Neural cell (in vitro differentiated cells): ENCODE results near the gene TMEM52B. TPM values are rescaled to one million over a fixed set of nuclear protein-coding genes. Genes with fewer than 3 reads are reported as not detected.
"Not testable (repeated sequence)": the region's sequence is repeated elsewhere in the genome, so short reads cannot be mapped to it uniquely, and the experiment has no call there.

Experiments
- H2AFZ ChIP-seq: fragments of 200-600, 300-800 bp; sonication (generic), shearing (Covaris generic); 2 replicates; pipeline ENCODE4 v1.6.0; 2014; ENCODE audit warnings: low read depth, mild to moderate bottlenecking, antibody characterized with exemption, low read length, moderate library complexity
- H3F3A ChIP-seq: fragments of 200-600 bp; shearing (Covaris generic); 2 replicates; pipeline ENCODE4 v1.6.1; 2016; ENCODE audit warnings: mild to moderate bottlenecking, moderate library complexity, mixed read lengths, antibody characterized with exemption, low read length; ENCODE audit not compliant: insufficient read depth, poor library complexity, severe bottlenecking
- H3K27ac ChIP-seq: fragments of 200-600, 300-800 bp; sonication (generic), shearing (Covaris generic); 2 replicates; pipeline ENCODE4 v1.5.1; 2014; ENCODE audit warnings: mild to moderate bottlenecking, low read length, moderate library complexity
- H3K27me3 ChIP-seq: fragments of 300-800, 200-600 bp; sonication (generic), shearing (Covaris generic); 2 replicates; pipeline ENCODE4 v1.6.0; 2014; ENCODE audit warnings: mild to moderate bottlenecking, low read depth, low read length, moderate library complexity; ENCODE audit not compliant: insufficient read depth
- H3K36me3 ChIP-seq: fragments of 300-800, 200-600 bp; sonication (generic), shearing (Covaris generic); 2 replicates; pipeline ENCODE4 v1.5.1; 2014; ENCODE audit warnings: mild to moderate bottlenecking, antibody characterized with exemption, low read length, moderate library complexity; ENCODE audit not compliant: insufficient read depth
- H3K4me2 ChIP-seq: fragments of 300-800, 200-600 bp; sonication (generic), shearing (Covaris generic); 2 replicates; pipeline ENCODE4 v1.6.0; 2014; ENCODE audit warnings: mild to moderate bottlenecking, low read length
- H3K4me3 ChIP-seq: fragments of 300-800, 200-600 bp; sonication (generic), shearing (Covaris generic); 2 replicates; pipeline ENCODE4 v1.5.1; 2014; ENCODE audit warnings: mild to moderate bottlenecking, low read length, moderate library complexity
- H3K79me2 ChIP-seq: fragments of 200-600 bp; shearing (Covaris generic); replicated peaks from 2 replicates; pipeline ENCODE4 v1.6.0; 2014; ENCODE audit warnings: mild to moderate bottlenecking, low read length, moderate library complexity; ENCODE audit not compliant: insufficient read depth
- H3K9ac ChIP-seq: fragments of 300-800, 200-600 bp; sonication (generic), shearing (Covaris generic); 2 replicates; pipeline ENCODE4 v1.6.1; 2016; ENCODE audit warnings: mild to moderate bottlenecking, low read length, mixed read lengths
- H3K9me2 ChIP-seq: fragments of 200-600 bp; shearing (Covaris generic); 2 replicates; pipeline ENCODE4 v1.6.1; 2016; ENCODE audit warnings: mild to moderate bottlenecking, low read length, mixed read lengths; ENCODE audit not compliant: insufficient read depth
- H3K9me3 ChIP-seq: fragments of 200-600, 300-800 bp; sonication (generic), shearing (Covaris generic); 2 replicates; pipeline ENCODE4 v1.6.1; 2016; ENCODE audit warnings: mild to moderate bottlenecking, mixed run types, low read length, moderate library complexity, mixed read lengths
- H4K20me1 ChIP-seq: fragments of 200-600 bp; shearing (Covaris generic); 2 replicates; pipeline ENCODE4 v1.6.1; 2016; ENCODE audit warnings: mild to moderate bottlenecking, mixed run types; ENCODE audit not compliant: insufficient read depth
- EP300 ChIP-seq: fragments of 450-650 bp; conservative IDR thresholded peaks from 2 replicates; pipeline ENCODE4 v1.6.1; 2014; ENCODE audit warnings: antibody characterized with exemption, mild to moderate bottlenecking, moderate library complexity; ENCODE audit not compliant: poor library complexity, severe bottlenecking
- EZH2 ChIP-seq: fragments of 200-600, 300-800 bp; shearing (Covaris generic), sonication (generic); IDR thresholded peaks from 2 replicates; pipeline ENCODE4 v1.6.1; 2014; ENCODE audit warnings: antibody characterized with exemption, low read length, borderline replicate concordance, mild to moderate bottlenecking; ENCODE audit not compliant: insufficient read depth, poor library complexity, severe bottlenecking
- MXI1 ChIP-seq: fragments of 450-650 bp; conservative IDR thresholded peaks from 2 replicates; pipeline ENCODE4 v1.6.1; 2014; ENCODE audit warnings: antibody characterized with exemption, mild to moderate bottlenecking; ENCODE audit not compliant: poor library complexity, severe bottlenecking
- POLR2AphosphoS5 ChIP-seq: IDR thresholded peaks from 2 replicates; pipeline ENCODE4 v1.6.1; 2012
- RAD21 ChIP-seq: fragments of 450-650 bp; conservative IDR thresholded peaks from 2 replicates; pipeline ENCODE4 v1.6.1; 2014; ENCODE audit warnings: antibody characterized with exemption, mild to moderate bottlenecking, moderate library complexity
- SMC3 ChIP-seq: fragments of 450-650 bp; conservative IDR thresholded peaks from 2 replicates; pipeline ENCODE4 v1.6.1; 2014; ENCODE audit warnings: antibody characterized with exemption, mild to moderate bottlenecking, moderate library complexity; ENCODE audit not compliant: poor library complexity
- TAF1 ChIP-seq: IDR thresholded peaks from 2 replicates; pipeline ENCODE4 v1.6.1; 2012; ENCODE audit warnings: low read depth
- polyA plus RNA-seq: library from polyadenylated mRNA; depleted of rRNA; stranded (reverse); fragments of >200 nt; gene quantifications from 2 replicates; pipeline ENCODE4 v1.2.3, GENCODE V29; 2014
- TF ChIP-seq, protein P1 (sequence below): IDR thresholded peaks from 2 replicates; pipeline ENCODE4 v1.6.1; 2012; ENCODE audit warnings: borderline replicate concordance
- TF ChIP-seq, protein P2 (sequence below): fragments of 450-650 bp; IDR thresholded peaks from 2 replicates; pipeline ENCODE4 v1.5.1; 2014; ENCODE audit warnings: antibody characterized with exemption, mild to moderate bottlenecking, moderate library complexity; ENCODE audit not compliant: poor library complexity, severe bottlenecking

Gene TMEM52B
- polyA plus RNA-seq, 1 donor from 2014 or later, result not detected

DNA sequence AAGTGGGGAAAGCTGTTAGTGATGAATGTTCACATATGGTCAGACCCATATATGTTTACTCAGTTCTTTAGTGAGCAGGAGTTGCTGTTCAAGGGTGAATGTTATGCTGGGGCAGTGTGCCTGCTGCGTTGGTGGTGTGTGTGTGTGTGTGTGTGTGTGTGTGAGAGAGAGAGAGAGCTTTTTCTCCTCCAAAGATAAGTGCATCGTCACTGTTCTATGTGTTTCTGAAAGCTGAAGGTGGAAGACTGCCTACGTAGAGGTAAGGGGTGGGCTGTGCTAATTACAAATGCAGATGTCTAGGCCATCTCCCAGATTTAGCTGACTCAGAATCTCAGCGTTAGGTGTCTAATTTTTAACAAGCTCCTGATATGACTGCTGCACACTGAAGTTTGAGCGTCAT, 44.4 kb downstream of the TMEM52B start:
- peaks cover 8% of the 10 kb centered on the region for H3K36me3 ChIP-seq
- no peak overlapping the region for H3K9ac ChIP-seq
- H3K9me2 ChIP-seq, result no peaks in the 10 kb centered on the region
- no peak overlapping the region for H3K4me2 ChIP-seq
- H4K20me1 ChIP-seq, result peaks cover 3% of the 10 kb centered on the region
- no peaks in the 10 kb centered on the region for H3K79me2 ChIP-seq
- H3K27ac ChIP-seq, result no peak overlapping the region
- H3K4me3 ChIP-seq, result no peak overlapping the region
- no peaks in the 10 kb centered on the region for H3F3A ChIP-seq
- H2AFZ ChIP-seq, result no peak overlapping the region
- H3K27me3 ChIP-seq, result no peaks in the 10 kb centered on the region
- TF ChIP-seq EP300 (no peak), SMC3 (no peak), POLR2AphosphoS5 (no peak), TAF1 (no peak), EZH2 (no peak), RAD21 (no peak), MXI1 (no peak)
- TF ChIP-seq, protein P1, sequence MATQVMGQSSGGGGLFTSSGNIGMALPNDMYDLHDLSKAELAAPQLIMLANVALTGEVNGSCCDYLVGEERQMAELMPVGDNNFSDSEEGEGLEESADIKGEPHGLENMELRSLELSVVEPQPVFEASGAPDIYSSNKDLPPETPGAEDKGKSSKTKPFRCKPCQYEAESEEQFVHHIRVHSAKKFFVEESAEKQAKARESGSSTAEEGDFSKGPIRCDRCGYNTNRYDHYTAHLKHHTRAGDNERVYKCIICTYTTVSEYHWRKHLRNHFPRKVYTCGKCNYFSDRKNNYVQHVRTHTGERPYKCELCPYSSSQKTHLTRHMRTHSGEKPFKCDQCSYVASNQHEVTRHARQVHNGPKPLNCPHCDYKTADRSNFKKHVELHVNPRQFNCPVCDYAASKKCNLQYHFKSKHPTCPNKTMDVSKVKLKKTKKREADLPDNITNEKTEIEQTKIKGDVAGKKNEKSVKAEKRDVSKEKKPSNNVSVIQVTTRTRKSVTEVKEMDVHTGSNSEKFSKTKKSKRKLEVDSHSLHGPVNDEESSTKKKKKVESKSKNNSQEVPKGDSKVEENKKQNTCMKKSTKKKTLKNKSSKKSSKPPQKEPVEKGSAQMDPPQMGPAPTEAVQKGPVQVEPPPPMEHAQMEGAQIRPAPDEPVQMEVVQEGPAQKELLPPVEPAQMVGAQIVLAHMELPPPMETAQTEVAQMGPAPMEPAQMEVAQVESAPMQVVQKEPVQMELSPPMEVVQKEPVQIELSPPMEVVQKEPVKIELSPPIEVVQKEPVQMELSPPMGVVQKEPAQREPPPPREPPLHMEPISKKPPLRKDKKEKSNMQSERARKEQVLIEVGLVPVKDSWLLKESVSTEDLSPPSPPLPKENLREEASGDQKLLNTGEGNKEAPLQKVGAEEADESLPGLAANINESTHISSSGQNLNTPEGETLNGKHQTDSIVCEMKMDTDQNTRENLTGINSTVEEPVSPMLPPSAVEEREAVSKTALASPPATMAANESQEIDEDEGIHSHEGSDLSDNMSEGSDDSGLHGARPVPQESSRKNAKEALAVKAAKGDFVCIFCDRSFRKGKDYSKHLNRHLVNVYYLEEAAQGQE, result no peak
- TF ChIP-seq, protein P2, sequence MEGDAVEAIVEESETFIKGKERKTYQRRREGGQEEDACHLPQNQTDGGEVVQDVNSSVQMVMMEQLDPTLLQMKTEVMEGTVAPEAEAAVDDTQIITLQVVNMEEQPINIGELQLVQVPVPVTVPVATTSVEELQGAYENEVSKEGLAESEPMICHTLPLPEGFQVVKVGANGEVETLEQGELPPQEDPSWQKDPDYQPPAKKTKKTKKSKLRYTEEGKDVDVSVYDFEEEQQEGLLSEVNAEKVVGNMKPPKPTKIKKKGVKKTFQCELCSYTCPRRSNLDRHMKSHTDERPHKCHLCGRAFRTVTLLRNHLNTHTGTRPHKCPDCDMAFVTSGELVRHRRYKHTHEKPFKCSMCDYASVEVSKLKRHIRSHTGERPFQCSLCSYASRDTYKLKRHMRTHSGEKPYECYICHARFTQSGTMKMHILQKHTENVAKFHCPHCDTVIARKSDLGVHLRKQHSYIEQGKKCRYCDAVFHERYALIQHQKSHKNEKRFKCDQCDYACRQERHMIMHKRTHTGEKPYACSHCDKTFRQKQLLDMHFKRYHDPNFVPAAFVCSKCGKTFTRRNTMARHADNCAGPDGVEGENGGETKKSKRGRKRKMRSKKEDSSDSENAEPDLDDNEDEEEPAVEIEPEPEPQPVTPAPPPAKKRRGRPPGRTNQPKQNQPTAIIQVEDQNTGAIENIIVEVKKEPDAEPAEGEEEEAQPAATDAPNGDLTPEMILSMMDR, result no peak
- H3K9me3 ChIP-seq, result no peaks in the 10 kb centered on the region

DNA sequence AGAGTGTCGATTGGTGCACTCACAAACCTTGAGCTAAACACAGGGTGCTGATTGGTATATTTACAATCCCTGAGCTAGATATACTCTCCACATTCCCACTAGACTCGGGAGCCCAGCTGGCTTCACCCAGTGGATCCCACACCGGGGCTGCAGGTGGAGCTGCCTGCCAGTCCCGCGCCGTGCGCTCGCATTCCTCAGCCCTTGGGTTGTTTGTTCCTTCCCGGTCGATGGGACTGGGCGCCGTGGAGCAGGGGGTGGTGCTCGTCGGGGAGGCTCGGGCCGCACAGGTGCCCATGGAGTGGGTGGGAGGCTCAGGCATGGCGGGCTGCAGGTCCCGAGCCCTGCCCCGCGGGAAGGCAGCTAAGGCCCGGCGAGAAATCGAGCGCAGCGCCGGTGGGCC, 46.6 kb downstream of the TMEM52B start:
- not testable (repeated sequence) for H2AFZ ChIP-seq, H3K79me2 ChIP-seq, H4K20me1 ChIP-seq, H3K9ac ChIP-seq, H3K9me2 ChIP-seq, H3K9me3 ChIP-seq, H3K27ac ChIP-seq, H3K27me3 ChIP-seq, H3F3A ChIP-seq, H3K4me2 ChIP-seq, H3K4me3 ChIP-seq, H3K36me3 ChIP-seq

DNA sequence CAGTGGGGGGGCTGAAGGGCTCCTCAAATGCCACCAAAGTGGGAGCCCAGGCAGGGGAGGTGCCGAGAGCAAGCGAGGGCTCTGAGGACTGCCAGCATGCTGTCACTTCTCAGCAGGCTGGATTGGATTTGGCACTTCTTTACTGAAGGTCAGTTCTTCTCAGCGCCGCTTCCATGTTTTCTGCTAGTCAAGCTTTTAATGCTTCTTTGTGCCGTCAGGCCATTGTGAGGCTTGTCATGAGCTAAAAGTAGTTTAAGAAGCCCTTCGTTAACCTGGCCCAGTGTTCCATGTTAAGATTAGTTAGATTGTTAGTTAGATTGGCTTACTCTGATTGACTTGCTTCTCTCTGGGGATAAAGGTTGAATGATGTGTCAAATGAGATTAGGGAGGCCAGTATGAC, 47.3 kb downstream of the TMEM52B start:
- Histone ChIP-seq H3F3A (no peaks in the 10 kb centered on the region), H3K9me2 (no peaks in the 10 kb centered on the region), H3K79me2 (no peaks in the 10 kb centered on the region), H3K27ac (no peak overlapping the region), H3K9ac (no peak overlapping the region), H4K20me1 (no peaks in the 10 kb centered on the region), H3K27me3 (no peaks in the 10 kb centered on the region), H2AFZ (no peak overlapping the region), H3K9me3 (no peaks in the 10 kb centered on the region), H3K4me2 (no peak overlapping the region), H3K36me3 (peaks cover 8% of the 10 kb centered on the region), H3K4me3 (no peak overlapping the region)
- TF ChIP-seq, protein P2, result no peak
- TF ChIP-seq TAF1 (no peak), EZH2 (no peak), SMC3 (no peak), RAD21 (no peak), MXI1 (no peak), POLR2AphosphoS5 (no peak), EP300 (no peak)
- TF ChIP-seq, protein P1, result no peak
